Measurements from ENCODE around the gene ARMC7. TPM values are rescaled to one million over a fixed set of nuclear protein-coding genes. Genes with fewer than 3 reads are reported as not detected.

ARMC7 gene
- total RNA-seq, 1 donor from 2014 or later = 12.0 TPM

DNA sequence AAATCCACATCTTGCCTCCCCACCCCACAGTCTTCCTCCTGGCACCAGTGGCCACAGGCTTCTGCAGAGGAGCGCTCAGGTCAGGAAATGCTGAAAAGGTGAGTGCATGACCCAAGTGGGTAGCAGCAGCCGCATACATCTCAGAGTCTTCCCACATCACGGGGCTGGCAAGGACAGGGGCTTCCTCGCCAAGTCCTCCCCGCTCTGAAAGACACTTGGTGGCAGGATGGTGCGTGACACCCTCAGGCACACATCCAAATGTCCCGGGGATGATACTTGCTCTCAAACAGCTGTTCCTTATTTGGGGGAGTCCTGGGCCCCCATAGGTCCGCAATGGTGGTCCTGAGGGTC lies 30.8 kb upstream of the ARMC7 start:
- H3K9me3 Mint-ChIP-seq = no peaks in the 10 kb centered on the region
- no peak for DNase-seq (ENCODE audit: low spot score in 2 of 2, unreplicated experiment in 2 of 2)
- no peaks in the 10 kb centered on the region for H3K27me3 Mint-ChIP-seq (ENCODE audit: low read depth)
- H3K4me1 Mint-ChIP-seq = peaks cover 18% of the 10 kb centered on the region
- H3K4me3 Mint-ChIP-seq = no peak overlapping the region
- no peaks in the 10 kb centered on the region for H3K36me3 Mint-ChIP-seq
- TF ChIP-seq, protein P1, sequence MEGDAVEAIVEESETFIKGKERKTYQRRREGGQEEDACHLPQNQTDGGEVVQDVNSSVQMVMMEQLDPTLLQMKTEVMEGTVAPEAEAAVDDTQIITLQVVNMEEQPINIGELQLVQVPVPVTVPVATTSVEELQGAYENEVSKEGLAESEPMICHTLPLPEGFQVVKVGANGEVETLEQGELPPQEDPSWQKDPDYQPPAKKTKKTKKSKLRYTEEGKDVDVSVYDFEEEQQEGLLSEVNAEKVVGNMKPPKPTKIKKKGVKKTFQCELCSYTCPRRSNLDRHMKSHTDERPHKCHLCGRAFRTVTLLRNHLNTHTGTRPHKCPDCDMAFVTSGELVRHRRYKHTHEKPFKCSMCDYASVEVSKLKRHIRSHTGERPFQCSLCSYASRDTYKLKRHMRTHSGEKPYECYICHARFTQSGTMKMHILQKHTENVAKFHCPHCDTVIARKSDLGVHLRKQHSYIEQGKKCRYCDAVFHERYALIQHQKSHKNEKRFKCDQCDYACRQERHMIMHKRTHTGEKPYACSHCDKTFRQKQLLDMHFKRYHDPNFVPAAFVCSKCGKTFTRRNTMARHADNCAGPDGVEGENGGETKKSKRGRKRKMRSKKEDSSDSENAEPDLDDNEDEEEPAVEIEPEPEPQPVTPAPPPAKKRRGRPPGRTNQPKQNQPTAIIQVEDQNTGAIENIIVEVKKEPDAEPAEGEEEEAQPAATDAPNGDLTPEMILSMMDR (IDR thresholded peaks at IDR 0.05; ENCODE audit: unreplicated experiment) = no peak
- peak overlapping the region; percentile 73 for H3K27ac Mint-ChIP-seq

DNA sequence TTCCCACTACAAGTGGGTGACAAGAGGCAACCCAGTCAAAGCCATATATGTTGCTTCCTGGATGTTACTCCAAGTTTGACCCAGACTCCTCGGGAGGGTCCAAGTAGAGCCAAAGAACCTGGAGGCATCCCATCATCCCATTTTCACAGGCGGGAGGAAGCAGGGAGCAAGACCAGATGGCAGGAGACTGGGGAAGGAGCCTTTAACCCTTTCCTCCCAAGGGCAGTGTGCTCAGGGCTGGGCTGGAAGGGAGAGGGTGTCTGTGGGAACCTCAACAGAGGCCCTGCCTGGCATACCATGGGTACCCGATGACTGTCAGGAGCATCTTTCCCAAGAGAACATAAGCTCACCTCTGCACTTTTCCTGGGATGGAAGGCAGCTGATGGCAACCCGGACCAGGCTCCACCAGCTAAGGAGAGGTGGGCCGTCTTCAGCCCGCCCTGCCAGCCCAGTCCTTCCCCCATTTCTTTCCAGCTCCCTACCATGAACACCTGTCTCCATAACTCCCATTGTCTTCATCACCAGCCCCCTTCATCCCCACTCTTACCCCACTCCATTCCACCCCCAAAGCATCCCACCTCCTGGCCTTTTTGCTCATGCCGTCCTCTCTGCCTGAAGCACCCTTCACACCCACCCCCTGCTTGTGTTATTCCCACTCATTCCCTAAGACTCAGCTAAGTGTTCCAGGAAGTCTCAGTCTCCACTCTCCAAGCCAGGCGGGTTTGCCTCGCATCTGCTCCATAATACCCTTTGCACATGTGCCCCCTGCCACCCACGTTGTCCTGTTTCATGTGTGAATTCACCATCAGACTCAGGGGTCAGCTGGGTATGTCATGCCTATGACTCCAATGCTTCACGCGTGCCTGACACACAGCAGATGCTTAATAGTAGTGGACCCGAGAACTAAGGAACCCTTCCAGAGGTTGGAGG lies 27.9 kb upstream of the ARMC7 start:
- H3K9me3 Mint-ChIP-seq = no peaks in the 10 kb centered on the region
- no peak overlapping the region for H3K27ac Mint-ChIP-seq
- H3K4me1 Mint-ChIP-seq = peaks cover 30% of the 10 kb centered on the region
- no peak overlapping the region for H3K4me3 Mint-ChIP-seq
- H3K36me3 Mint-ChIP-seq = no peaks in the 10 kb centered on the region
- no peak for DNase-seq (ENCODE audit: low spot score in 2 of 2, unreplicated experiment in 2 of 2)
- no peaks in the 10 kb centered on the region for H3K27me3 Mint-ChIP-seq (ENCODE audit: low read depth)
- TF ChIP-seq, protein P1 (IDR thresholded peaks at IDR 0.05; ENCODE audit: unreplicated experiment) = no peak

DNA sequence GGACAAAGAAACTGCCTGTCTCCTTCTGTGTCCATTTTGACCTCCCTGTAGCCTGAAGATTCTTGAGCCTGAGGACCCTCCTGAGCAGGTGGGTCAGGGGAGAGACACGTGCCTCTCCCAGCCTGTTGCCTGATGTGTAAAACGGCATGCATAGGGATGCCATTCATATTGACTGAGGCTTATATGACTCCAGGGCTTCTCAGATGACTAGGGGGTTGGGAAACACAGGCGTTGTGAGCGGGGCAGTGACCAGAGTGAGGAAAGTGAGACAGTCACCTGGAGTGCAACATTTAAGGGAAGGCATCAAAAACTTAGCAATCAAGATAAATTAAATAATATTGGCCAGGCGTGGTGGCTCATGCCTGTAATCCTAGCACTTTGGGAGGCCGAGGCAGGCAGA lies 27.1 kb upstream of the ARMC7 start:
- Mint-ChIP-seq H3K4me1 (peaks cover 35% of the 10 kb centered on the region), H3K27ac (no peak overlapping the region), H3K4me3 (no peak overlapping the region), H3K27me3 (ENCODE audit: low read depth) (no peaks in the 10 kb centered on the region), H3K9me3 (no peaks in the 10 kb centered on the region), H3K36me3 (no peaks in the 10 kb centered on the region)
- TF ChIP-seq, protein P1 (IDR thresholded peaks at IDR 0.05; ENCODE audit: unreplicated experiment) = no peak
- no peak for DNase-seq (ENCODE audit: low spot score in 2 of 2, unreplicated experiment in 2 of 2)

DNA sequence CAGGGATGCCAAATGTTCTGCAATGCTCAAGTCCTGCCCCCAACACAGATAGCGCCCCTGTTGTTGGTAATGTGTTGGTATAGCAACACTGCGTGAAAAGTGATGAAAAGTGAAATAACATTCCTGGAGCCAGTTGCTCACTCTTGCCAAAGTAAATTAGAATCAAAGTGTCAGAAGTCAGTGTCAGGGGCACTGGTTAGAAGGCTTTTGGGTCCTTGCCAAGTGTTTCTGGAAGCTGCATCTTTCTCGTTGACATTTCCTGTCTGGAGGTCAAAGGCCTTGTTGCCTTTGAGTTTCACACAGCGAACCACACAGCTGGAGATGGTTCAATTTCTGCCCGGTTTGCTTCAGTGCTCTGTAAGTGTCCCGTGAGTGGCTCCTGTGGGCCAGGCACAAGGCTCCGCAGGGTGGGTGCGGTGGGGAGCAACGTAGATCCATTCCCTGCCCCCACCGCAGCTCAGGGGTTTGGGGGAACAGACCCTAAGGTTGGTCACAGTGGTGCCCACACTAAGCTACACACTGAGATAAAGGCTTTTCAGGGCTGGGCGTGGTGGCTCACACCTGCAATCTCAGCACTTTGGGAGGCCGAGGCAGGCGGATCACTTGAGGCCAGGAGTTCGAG lies 25.6 kb upstream of the ARMC7 start:
- Mint-ChIP-seq H3K36me3 (no peaks in the 10 kb centered on the region), H3K27me3 (ENCODE audit: low read depth) (no peaks in the 10 kb centered on the region), H3K4me1 (peaks cover 36% of the 10 kb centered on the region), H3K27ac (peak overlapping the region; percentile 71), H3K9me3 (no peaks in the 10 kb centered on the region), H3K4me3 (no peak overlapping the region)
- TF ChIP-seq, protein P1 (IDR thresholded peaks at IDR 0.05; ENCODE audit: unreplicated experiment) = no peak
- DNase-seq (ENCODE audit: low spot score in 2 of 2, unreplicated experiment in 2 of 2) = no peak

DNA sequence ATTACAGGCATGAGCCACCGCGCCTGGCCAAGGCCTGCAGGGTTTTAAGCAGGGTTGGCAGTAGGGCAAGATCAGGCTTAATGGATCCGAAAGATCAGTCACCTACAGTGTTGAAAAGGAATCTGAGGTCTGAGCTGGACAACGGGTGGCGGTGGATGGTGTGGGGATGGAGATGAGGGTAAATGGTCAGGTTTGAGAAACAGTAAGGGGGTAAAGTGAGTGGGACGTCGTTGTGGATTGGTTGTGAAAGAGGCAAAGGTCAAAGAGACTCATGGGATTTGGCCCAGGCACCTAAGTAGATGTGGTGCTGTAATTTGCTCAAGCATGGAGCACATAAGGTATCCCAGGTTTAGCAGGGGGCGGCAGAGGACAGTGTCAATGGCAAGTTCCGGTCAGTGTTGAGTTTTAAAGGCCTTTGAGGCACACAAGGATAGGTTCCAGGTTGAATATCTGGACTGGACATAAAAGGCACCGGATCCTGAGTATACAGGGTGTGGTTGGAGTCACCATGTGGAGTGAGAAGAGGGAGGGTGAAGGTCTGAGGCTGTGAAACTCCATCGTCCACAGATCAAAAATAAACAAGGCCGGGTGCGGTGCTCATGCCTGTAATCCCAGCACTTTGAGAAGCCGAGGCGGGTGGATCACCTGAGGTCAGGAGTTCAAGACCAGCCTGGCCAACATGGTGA lies 23.1 kb upstream of the ARMC7 start:
- H3K4me3 Mint-ChIP-seq = peak overlapping the region; percentile 71
- H3K4me1 Mint-ChIP-seq = peaks cover 55% of the 10 kb centered on the region
- DNase-seq (ENCODE audit: low spot score in 2 of 2, unreplicated experiment in 2 of 2) = no peak

More for the DNA sequence above, 23.1 kb upstream of the ARMC7 start:
- TF ChIP-seq, protein P1 (IDR thresholded peaks at IDR 0.05; ENCODE audit: unreplicated experiment) = no peak
- H3K27ac Mint-ChIP-seq = peak overlapping the region; percentile 96
- H3K27me3 Mint-ChIP-seq (ENCODE audit: low read depth) = no peaks in the 10 kb centered on the region
- H3K9me3 Mint-ChIP-seq = no peaks in the 10 kb centered on the region
- no peaks in the 10 kb centered on the region for H3K36me3 Mint-ChIP-seq

Measured in mesothelial cell of epicardium (in vitro differentiated cells).